Duodenal mucosa (tissue), 2 donors: Measurements from ENCODE around the gene PGAP1.

Experiments used
- H3K27ac ChIP-seq: one replicate; pipeline ENCODE4 v1.7.0; 2013; ENCODE audit warnings: low read depth, low read length
- H3K27me3 ChIP-seq, 2 donors: one replicate each; pipeline ENCODE4 v1.7.0; 2013; ENCODE audit warnings: low read length in 2 of 2, control low read depth in 1 of 2; ENCODE audit not compliant: insufficient read depth in 2 of 2, control insufficient read depth in 1 of 2
- H3K36me3 ChIP-seq, 2 donors: one replicate each; pipeline ENCODE4 v1.7.0; 2013; ENCODE audit warnings: low read length in 2 of 2, control low read depth in 1 of 2; ENCODE audit not compliant: insufficient read depth in 2 of 2, control insufficient read depth in 1 of 2
- H3K4me1 ChIP-seq, 2 donors: one replicate each; pipeline ENCODE4 v1.7.0; 2013; ENCODE audit warnings: low read length in 2 of 2, control low read depth in 1 of 2; ENCODE audit not compliant: insufficient read depth in 2 of 2, control insufficient read depth in 1 of 2
- H3K4me3 ChIP-seq, 2 donors: one replicate each; pipeline ENCODE4 v1.7.0; 2013; ENCODE audit warnings: low read length in 2 of 2, low read depth in 1 of 2
- H3K9ac ChIP-seq, 2 donors: one replicate each; pipeline ENCODE4 v1.7.0; 2013; ENCODE audit warnings: low read length in 2 of 2, low read depth in 1 of 2
- H3K9me3 ChIP-seq, 2 donors: one replicate each; pipeline ENCODE4 v1.7.0; 2013; ENCODE audit warnings: low read length in 2 of 2, control low read depth in 1 of 2; ENCODE audit not compliant: control insufficient read depth in 1 of 2

The PGAP1 gene, protein sequence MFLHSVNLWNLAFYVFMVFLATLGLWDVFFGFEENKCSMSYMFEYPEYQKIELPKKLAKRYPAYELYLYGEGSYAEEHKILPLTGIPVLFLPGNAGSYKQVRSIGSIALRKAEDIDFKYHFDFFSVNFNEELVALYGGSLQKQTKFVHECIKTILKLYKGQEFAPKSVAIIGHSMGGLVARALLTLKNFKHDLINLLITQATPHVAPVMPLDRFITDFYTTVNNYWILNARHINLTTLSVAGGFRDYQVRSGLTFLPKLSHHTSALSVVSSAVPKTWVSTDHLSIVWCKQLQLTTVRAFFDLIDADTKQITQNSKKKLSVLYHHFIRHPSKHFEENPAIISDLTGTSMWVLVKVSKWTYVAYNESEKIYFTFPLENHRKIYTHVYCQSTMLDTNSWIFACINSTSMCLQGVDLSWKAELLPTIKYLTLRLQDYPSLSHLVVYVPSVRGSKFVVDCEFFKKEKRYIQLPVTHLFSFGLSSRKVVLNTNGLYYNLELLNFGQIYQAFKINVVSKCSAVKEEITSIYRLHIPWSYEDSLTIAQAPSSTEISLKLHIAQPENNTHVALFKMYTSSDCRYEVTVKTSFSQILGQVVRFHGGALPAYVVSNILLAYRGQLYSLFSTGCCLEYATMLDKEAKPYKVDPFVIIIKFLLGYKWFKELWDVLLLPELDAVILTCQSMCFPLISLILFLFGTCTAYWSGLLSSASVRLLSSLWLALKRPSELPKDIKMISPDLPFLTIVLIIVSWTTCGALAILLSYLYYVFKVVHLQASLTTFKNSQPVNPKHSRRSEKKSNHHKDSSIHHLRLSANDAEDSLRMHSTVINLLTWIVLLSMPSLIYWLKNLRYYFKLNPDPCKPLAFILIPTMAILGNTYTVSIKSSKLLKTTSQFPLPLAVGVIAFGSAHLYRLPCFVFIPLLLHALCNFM

DNA sequence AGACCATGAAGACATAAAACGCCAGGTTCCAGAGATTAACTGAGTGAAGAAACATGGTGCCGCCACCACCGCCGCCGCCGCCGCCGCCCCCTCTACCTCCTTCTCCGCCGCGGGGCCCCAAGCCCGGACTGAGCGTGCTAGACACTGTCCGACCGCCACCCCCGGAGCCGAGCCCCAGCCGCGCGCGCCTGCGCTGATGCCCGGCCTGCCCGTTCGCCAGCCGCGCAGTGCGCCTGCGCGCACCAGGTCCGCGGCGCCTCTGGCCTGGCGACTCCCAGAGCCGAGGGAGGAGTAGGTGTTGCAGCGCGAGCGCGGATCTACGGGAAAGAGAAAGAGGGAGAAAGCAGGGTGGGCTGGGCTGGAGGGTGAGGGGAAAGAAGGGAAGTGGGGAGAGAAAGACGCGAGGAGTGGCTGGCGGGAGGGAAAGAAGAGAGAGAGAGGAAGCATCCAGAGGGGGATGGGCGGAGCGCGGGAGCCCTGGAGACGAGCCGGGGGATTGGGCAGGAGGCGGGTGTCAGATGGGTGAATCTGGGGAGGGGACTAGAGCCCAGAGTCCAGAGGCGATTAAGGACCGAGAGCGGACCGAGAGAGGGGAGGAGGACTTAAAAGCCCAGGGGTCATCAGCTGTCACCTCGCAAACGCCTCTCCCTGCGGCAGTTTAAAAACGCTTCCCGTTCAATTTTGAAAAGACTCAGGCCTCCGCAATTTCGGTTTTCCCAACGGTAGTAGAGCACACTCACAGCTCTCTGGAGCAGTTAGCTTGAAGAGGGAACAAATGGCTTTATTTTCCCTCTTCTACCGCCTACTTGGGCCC is at the start of gene PGAP1:
Gene PGAP1 (minus strand): TSS at position 146 of the 814 bp plus-strand sequence. CDS start 91 bp downstream, at position 55.
- Histone ChIP-seq H3K9ac (peak within 1 kb of the TSS; percentile 87 to 90), H3K27me3 (no peaks in the 10 kb centered on the region), H3K9me3 (no peaks in the 10 kb centered on the region), H3K36me3 (no peaks in the 10 kb centered on the region), H3K27ac (peak within 1 kb of the TSS; percentile 43), H3K4me3 (peak within 1 kb of the TSS; percentile 96 to 97), H3K4me1 (peaks cover 0 to 15% of the 10 kb centered on the region in 2 donors)

DNA sequence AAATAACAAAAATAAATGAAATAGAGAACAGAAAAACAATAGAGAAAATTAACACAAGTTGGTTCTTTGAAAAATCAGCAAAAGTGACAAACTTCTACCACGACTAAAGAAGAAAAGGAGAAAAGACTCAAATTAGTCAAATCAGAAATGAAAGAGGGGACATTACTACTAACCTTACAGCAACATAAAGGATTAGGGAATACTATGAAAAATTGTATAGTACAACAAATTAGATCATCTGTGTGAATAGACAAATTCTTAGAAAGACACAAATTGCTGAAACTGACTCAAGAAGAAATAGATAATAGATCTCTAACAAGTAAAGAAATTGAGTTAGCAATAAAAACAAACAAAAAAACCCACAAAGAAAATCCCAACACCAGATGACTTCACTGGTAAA is 48.5 kb upstream of the PGAP1 start:
- H3K27ac ChIP-seq: no peak overlapping the region
- no peaks in the 10 kb centered on the region for H3K9me3 ChIP-seq
- H3K4me1 ChIP-seq: no peaks in the 10 kb centered on the region
- H3K27me3 ChIP-seq: no peaks in the 10 kb centered on the region
- H3K4me3 ChIP-seq: no peak overlapping the region
- no peaks in the 10 kb centered on the region for H3K36me3 ChIP-seq
- no peak overlapping the region for H3K9ac ChIP-seq

DNA sequence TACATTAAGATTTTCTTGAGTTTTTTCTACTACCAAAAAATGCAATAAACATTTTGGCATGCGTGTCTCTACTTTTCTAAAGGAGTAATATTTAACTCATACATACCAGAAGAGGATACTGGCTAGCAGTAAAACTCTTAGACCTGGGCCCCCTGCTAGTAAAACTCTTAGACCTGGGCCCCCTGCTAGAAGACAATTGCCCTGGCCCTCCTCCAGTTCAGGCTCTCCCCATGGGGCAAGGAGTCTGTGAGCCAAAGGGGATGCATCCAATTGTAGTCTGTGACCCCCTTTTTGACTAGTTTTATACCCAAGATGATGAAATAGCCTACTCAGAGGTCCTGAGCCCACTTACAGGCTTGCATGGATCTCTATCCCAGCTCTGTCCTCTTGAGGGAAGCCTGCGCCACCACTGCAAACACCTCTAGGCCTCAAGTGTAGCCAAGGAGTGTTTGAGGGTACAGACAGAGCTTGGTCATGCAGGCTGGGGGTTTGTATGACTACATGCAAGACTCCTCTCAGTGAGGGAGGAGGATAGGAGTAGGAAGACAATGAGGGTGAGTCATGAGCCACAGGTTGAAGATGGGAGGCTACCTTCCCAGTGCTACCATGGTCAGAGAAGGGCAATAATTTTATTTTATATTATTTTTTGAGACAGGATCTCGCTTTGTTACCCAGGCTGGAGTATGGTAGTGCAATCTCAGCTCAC is 45.2 kb upstream of the PGAP1 start:
- Histone ChIP-seq H3K9ac (no peak overlapping the region), H3K4me3 (no peak overlapping the region), H3K4me1 (peaks cover under 1 to 2% of the 10 kb centered on the region in 2 donors), H3K27ac (no peak overlapping the region), H3K9me3 (no peaks in the 10 kb centered on the region), H3K36me3 (no peaks in the 10 kb centered on the region), H3K27me3 (no peaks in the 10 kb centered on the region)

DNA sequence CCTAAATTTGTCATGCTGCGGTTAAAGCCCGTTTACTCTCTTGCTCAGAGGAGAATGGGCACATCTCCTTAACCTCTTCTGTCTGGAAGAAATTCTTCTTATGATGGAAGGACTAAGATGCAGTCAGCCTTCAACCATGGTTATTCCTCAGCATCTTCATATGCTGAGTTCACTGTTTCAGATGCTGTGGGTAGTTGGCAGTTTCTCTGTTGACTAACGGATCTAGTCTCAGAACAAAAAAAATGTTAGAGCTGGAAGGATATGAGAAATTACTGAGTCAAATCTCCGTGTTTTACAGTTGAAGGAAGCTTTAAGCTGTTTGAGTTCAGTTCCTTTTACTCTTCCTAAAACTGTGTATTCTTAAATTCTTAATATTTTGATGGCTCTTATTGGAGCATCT is 43.6 kb upstream of the PGAP1 start:
- Histone ChIP-seq H3K9me3 (no peaks in the 10 kb centered on the region), H3K4me3 (no peak overlapping the region), H3K27ac (no peak overlapping the region), H3K9ac (no peak overlapping the region), H3K4me1 (peaks cover 2 to 4% of the 10 kb centered on the region in 2 donors), H3K36me3 (no peaks in the 10 kb centered on the region), H3K27me3 (no peaks in the 10 kb centered on the region)

DNA sequence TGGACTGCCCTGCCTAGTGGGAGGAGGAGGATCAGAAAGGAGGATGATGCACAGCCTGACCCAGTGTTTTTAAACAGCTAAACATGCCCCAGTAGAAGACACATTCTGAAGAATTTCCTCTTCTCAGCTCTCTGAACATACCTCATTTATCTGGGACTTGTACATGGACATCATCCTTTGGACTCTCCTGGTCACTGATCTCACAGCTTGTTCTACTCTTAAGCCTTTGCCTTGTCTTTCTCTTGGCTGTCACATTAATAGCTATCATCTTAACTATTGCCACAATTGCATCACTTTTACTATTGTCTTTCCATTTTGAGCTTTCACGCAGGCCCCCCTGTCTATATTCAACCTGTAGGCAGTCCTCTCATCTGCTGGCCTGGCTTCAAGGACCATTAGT is 42.0 kb upstream of the PGAP1 start:
- H3K4me3 ChIP-seq: no peak overlapping the region
- H3K4me1 ChIP-seq: peaks cover 2 to 9% of the 10 kb centered on the region in 2 donors
- no peaks in the 10 kb centered on the region for H3K9me3 ChIP-seq
- no peaks in the 10 kb centered on the region for H3K36me3 ChIP-seq
- H3K9ac ChIP-seq: no peak overlapping the region
- no peak overlapping the region for H3K27ac ChIP-seq
- H3K27me3 ChIP-seq: no peaks in the 10 kb centered on the region

DNA sequence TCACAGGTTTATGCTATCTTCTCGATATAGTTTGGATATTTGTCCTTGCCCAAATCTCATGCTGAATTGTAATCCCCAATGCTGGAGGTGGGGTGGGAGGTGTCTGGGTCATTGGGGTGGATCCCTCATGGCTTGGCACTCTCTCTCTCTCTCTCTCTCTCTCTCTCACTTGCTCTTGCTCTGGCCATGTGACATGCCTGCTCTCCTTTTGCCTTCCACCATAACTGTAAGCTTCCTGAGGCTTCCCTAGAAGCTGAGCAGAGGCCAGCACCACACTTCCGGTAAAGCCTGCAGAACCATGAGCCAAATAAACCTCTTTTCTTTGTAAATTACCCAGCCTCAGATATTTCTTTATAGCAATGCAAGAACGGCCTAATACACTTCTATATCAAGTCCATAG is 41.3 kb upstream of the PGAP1 start:
- peaks cover 2 to 9% of the 10 kb centered on the region in 2 donors for H3K4me1 ChIP-seq
- no peaks in the 10 kb centered on the region for H3K9me3 ChIP-seq
- H3K4me3 ChIP-seq: no peak overlapping the region
- no peak overlapping the region for H3K9ac ChIP-seq
- H3K36me3 ChIP-seq: no peaks in the 10 kb centered on the region
- no peaks in the 10 kb centered on the region for H3K27me3 ChIP-seq
- no peak overlapping the region for H3K27ac ChIP-seq

DNA sequence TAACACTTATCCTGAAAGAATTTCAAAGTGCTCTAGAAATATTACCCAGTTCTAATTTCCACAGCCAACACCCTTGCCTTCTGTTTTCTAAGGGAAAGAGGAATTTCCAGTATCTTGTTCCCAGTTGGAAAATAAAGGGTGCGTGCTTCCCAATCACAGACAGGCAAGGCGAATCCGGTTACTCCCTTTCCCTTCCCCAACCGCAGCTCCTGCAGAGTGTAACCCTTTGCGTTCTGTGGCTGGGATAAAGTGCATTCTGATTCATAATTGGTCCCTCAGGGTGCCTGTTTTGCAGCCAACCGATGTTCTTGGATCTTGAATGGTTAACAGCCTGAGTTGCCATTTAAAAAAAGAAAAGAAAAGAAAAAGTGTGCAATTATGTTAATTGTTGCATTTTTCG is 40.6 kb upstream of the PGAP1 start:
- Histone ChIP-seq H3K4me3 (peak overlapping the region; percentile 51 to 54), H3K36me3 (no peaks in the 10 kb centered on the region), H3K27me3 (no peaks in the 10 kb centered on the region), H3K27ac (no peak overlapping the region), H3K9me3 (no peaks in the 10 kb centered on the region), H3K4me1 (peaks cover 2 to 9% of the 10 kb centered on the region in 2 donors), H3K9ac (peak overlapping the region in 1 of 2 donors; percentile 24)

DNA sequence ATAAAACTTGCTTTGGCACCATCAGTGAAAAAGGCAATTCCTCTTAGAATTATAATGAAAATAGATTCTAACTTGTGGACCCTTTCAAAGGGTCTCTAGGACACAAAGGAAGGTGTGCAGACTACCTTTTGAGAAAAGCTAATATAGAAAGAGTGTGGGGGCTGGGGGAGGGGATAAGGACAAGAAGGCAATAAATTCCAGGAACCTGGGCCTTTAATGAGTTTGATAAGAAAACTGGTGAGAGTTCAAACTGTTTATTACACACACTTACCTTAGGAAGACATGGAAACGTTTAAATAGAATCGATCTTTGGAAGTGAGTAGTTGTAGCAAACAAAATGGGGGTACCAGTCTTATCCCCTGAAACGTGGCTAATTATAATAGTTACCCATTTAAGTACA is 39.6 kb upstream of the PGAP1 start:
- no peaks in the 10 kb centered on the region for H3K27me3 ChIP-seq
- H3K9ac ChIP-seq: no peak overlapping the region
- no peak overlapping the region for H3K27ac ChIP-seq
- H3K9me3 ChIP-seq: no peaks in the 10 kb centered on the region
- no peaks in the 10 kb centered on the region for H3K36me3 ChIP-seq
- H3K4me3 ChIP-seq: peak overlapping the region; percentile 51 to 54
- peaks cover 2 to 9% of the 10 kb centered on the region in 2 donors for H3K4me1 ChIP-seq

DNA sequence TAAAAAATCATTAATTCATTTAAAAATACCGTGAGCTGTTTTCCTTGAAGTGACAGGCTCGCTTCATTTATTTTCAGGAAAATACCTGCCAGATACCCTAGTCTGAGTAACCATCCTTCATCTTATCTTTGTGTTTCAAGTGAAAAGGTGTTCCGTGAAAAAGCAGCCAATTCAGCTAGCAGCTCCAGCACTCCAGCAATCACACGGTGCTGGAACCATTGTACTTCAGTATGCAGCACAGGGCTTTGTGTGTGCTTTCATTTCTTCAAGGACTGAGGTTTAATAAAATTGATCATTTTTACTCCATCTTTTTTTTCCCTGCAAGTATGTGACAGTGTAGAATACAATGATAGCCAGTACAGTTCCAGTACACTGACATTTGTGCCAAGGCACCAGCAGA is 39.1 kb upstream of the PGAP1 start:
- H3K27ac ChIP-seq: no peak overlapping the region

More for the DNA sequence above, 39.1 kb upstream of the PGAP1 start:
- H3K36me3 ChIP-seq: no peaks in the 10 kb centered on the region
- H3K4me1 ChIP-seq: peaks cover 2 to 9% of the 10 kb centered on the region in 2 donors
- no peaks in the 10 kb centered on the region for H3K9me3 ChIP-seq
- no peak overlapping the region for H3K9ac ChIP-seq
- no peaks in the 10 kb centered on the region for H3K27me3 ChIP-seq
- peak overlapping the region in 1 of 2 donors; percentile 23 for H3K4me3 ChIP-seq
